Ammon's horn (tissue), 1 donor: ENCODE data around the gene MAT1A.
"Not testable (repeated sequence)": the region's sequence is repeated elsewhere in the genome, so short reads cannot be mapped to it uniquely, and the experiment has no call there.

Experiments
- DNase-seq: peaks from one replicate; pipeline ENCODE4 v3.0.0-alpha.2; 2016; ENCODE audit warnings: low spot score

The MAT1A gene

GRCh38 chr10:80264081-80265056, 25.1 kb downstream of the MAT1A start:
- no peak for DNase-seq

- DNase-seq = no peak
Observed at GRCh38 chr10:80261316-80262030, 28.0 kb downstream of the MAT1A start.

GRCh38 chr10:80260295-80261243, 28.9 kb downstream of the MAT1A start:
- DNase-seq = peak; percentile 16

GRCh38 chr10:80259405-80259871, 30.0 kb downstream of the MAT1A start:
- DNase-seq = no peak

DNA sequence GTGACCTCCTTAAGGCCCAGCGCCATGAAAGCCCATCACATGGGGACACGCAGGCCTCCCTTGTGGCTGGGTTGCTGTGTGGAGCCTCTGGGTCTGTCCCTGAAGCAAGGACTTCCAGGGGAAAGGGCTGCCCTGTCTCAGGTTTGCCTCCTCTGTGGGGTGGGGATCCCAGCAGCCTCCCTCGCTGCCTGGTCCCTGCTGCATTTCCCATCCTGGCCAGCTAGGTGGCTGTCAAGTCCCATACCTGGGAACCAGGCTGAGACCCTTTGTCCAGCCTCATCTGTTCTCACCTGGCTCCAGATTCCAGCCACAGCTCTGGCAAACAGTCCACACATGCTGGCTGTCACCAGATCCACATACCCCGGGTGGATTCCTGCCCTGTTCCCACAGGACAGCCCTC, 32.7 kb downstream of the MAT1A start:
- not testable (repeated sequence) for DNase-seq

DNA sequence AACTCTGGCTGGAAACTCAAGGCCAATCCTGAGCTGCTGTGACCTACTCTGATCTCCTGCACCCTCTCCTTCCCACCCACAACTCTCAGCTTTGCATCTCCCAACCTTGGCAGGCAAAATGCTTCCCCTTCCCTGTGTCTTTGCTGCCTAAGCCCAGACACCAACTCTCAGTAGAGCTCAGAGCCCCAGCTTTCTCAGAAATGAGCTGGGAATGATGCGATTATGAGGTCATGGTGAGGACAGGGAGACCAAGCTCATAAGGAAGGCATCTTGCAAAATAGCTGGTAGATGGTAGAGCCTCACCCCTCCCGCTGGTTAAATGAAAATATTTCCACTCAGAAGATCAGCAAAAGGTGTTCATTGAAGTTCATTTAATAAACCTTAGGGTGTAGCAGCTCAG, 34.7 kb downstream of the MAT1A start:
- not testable (repeated sequence) for DNase-seq

DNA sequence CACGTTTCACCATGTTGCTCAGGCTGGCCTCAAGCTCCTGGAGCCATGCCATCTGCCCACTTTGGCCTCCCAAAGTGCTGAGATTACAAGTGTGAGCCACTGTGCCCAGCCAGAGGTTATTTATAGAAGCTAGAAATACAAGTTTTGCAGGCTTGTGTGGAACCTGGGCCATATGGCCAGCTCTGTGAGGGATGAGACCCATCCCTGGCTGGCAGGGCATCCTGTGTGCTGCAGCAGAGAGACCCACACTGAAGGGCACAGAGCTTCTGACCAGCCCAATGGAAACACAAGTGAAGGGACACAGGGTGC, 35.5 kb downstream of the MAT1A start:
- not testable (repeated sequence) for DNase-seq

DNA sequence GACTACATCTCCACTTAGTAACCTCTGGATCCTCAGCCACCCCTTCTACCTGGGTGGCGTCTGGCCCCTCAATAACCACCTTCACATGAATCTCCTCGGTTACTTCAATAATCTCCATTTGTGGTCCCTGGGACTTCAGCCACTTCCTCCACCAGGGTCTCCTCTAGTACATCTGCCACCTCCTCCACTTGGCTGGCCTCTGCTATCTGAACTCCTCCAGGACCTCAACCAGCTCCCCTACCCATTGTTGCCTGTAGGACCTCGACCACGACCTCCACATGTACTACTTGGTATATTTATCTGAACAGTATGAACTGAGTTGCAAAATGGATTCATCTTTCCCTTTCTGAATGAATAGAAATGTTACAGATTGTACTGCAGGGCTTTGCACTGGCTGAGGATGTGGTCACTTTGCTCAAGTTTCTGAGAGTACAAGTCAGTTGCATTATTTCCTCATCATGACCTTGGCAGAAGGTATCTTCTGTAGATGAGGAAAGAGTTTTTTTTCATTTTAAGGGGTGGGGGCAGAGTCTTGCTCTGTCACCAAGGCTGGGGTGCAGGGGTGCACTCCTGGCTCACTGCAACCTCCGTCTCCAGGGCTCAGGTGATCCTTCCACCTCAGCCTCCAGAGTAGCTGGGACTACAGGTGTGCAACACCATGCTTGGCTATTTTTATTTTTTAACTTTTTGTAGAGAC, 36.0 kb downstream of the MAT1A start:
- no peak for DNase-seq

DNA sequence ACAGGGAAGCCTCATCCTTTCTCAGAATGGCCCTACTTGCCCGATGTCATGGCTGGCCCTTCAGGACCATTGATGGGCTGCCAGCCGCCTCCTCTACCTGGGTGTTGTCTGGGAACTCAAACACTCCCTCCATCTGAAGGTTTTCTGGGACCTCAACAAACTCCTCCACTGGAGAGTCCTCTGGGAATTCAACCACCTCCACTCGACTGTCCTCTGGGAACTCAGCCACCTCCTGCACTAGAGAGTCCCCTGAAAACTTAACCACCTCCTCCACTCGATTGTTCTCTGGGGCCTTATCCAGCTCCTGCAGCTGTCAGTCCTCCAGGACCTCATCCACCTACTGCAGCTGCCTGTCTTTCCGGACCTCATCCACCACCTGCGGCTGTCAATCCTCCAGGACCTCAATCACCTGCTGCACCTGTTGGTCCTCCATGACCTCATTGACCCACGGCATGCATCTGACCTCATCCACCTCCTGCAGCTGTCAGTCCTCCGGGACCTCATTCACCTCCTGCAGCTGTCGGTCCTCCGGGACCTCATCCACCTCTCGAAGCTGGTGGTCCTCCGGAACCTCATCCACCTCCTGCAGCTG, 37.1 kb downstream of the MAT1A start:
- DNase-seq = no peak

DNA sequence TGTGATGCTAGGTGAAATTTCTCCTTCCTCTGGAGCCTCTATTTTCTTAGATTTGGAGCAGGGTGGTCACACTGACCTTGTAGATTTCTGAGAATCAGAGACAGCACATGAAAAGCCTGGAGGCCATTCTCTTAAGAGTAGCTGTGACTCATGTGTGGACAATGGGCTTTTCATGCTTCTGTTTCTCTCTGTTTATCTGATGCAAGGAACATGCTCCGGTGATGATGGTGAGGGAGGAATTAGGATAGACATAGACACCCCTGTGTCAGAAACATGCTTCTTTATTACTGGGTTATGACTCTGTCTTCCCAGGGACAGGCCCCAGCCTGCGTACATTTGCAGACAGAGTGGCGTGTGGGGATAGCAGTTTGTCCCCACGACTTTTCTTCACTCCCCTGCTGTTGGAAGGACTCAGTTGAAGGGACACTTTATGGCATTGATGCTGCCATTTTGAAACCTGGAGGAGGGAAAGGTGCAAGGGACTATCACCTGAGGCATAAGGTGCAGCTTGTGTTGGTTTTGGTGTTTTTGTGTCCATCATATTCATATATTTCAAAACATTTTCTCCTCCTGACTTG, 37.7 kb downstream of the MAT1A start:
- not testable (repeated sequence) for DNase-seq

DNA sequence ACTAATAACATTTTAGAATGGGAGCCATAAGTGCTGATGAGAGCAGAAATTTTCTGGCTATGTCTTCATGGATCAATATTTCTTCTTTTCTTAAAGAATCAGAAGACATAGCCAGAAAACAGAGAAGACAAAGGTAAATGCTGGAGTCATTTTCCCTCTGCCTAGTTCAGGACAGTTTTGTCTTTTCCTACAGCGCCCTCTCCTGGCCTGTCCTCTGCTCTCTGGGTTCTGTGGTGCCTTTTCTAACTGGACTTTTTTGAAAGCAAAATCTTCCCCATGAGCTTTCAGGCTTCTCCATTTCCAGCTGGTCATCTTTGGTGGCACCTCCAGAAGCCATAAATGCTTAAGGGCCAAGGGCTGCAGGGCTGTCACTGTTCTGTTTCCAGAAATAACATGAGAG, 39.1 kb downstream of the MAT1A start:
- DNase-seq = not testable (repeated sequence)

GRCh38 chr10:80249906-80250305, 39.6 kb downstream of the MAT1A start:
- DNase-seq = not testable (repeated sequence)

GRCh38 chr10:80247611-80248010, 41.8 kb downstream of the MAT1A start:
- not testable (repeated sequence) for DNase-seq

- DNase-seq = not testable (repeated sequence)
Observed at GRCh38 chr10:80244371-80244770, 45.1 kb downstream of the MAT1A start.

DNA sequence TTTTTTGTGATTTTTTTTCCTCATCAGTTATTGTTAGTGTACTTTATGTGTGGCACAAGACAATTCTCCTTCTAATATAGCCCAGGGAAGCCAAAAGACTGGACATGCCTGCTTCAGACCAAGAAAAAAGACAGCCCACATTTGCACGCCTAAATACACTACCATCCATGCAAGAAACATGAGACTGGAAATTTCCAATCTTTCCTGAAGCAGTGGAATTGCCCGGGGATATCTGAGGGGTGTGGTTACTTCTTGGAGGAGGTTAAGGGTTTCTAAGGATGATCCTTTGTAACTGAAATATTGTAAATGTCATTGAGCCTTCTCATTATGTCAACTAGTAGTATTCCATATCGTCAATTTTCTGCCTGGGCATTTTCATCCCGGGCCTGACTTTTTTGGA, 47.1 kb downstream of the MAT1A start:
- DNase-seq = not testable (repeated sequence)

GRCh38 chr10:80236457-80236856, 53.0 kb downstream of the MAT1A start:
- DNase-seq = not testable (repeated sequence)

GRCh38 chr10:80234331-80235235, 54.9 kb downstream of the MAT1A start:
- DNase-seq = not testable (repeated sequence)

GRCh38 chr10:80233871-80234270, 55.6 kb downstream of the MAT1A start:
- not testable (repeated sequence) for DNase-seq

DNA sequence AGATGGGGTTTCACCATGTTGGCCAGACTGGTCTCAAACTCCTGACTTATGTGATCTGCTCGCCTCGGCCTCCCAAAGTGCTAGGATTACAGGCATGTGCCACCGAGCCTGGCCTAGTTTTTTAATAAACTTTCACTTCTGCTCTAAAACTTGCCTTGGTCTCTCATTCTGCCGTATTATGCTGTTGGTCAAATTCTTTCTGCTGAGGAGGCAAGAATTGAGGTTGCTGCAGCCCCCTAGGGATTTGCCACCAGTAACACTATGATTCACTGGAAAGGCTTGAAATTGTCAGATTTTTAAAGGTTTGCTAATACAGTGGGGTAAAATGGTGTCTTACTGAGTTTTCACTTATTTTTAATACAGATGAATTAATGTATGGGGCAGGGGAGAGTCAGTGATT, 62.7 kb downstream of the MAT1A start:
- not testable (repeated sequence) for DNase-seq
